Kidney (tissue), 14 donors: ENCODE measurements around the gene RPL27. TPM values are rescaled to one million over a fixed set of nuclear protein-coding genes. Genes with fewer than 3 reads are reported as not detected.

Experiments used
- DNase-seq, 5 donors: peaks; one replicate each; pipeline ENCODE4 v3.0.0-alpha.2; 2013 to 2020
- FAIRE-seq: peaks from 2 replicates; lab custom pipeline; 2012; peaks lifted over from hg19 to GRCh38; lab: Jason Lieb, UNC
- H3K27ac ChIP-seq, 2 donors: one replicate each; pipeline ENCODE4 v1.7.0; 2013; ENCODE audit warnings: low read depth in 2 of 2, low read length in 2 of 2, inconsistent platforms in 1 of 2
- H3K27me3 ChIP-seq: one replicate; pipeline ENCODE4 v1.7.1; 2013; ENCODE audit warnings: low read length, inconsistent platforms; ENCODE audit not compliant: control insufficient read depth, insufficient read depth
- H3K36me3 ChIP-seq, 3 donors: one replicate each; pipeline versions ENCODE4 v1.7.0 to v1.7.1; 2013; ENCODE audit warnings: low read length in 3 of 3, control low read depth in 1 of 3, inconsistent platforms in 1 of 3; ENCODE audit not compliant: insufficient read depth in 3 of 3, control insufficient read depth in 2 of 3
- H3K4me1 ChIP-seq, 3 donors: one replicate each; pipeline versions ENCODE4 v1.7.0 to v1.7.1; 2013; ENCODE audit warnings: low read length in 3 of 3, inconsistent platforms in 1 of 3, low read depth in 1 of 3; ENCODE audit not compliant: control insufficient read depth in 2 of 3, insufficient read depth in 2 of 3
- H3K4me3 ChIP-seq, 3 donors: one replicate each; pipeline versions ENCODE4 v1.7.0 to v1.8.1; 2013; ENCODE audit warnings: low read length in 3 of 3, control low read depth in 1 of 3, inconsistent platforms in 1 of 3
- H3K9ac ChIP-seq, 3 donors: one replicate each; pipeline versions ENCODE4 v1.7.0 to v1.7.1; 2013; ENCODE audit warnings: low read length in 3 of 3, control low read depth in 1 of 3, inconsistent platforms in 1 of 3
- H3K9me3 ChIP-seq, 3 donors: one replicate each; pipeline versions ENCODE4 v1.7.0 to v1.7.1; 2013; ENCODE audit warnings: low read length in 3 of 3, control low read depth in 1 of 3, inconsistent platforms in 1 of 3; ENCODE audit not compliant: control insufficient read depth in 2 of 3, insufficient read depth in 1 of 3
- intact Hi-C: fragments of 100-400 bp; cut with DNase I; formaldehyde crosslinking; loops from one replicate; pipeline ENCODE4 v1.11.1; 2022
- polyA plus RNA-seq: library from polyadenylated mRNA; stranded (reverse); fragments of 350-450 nt; fragmentation: Illumina TruSeq; extraction: RNeasy Lipid Tissue Mini Kit (QIAGEN cat#74804); gene quantifications from one replicate; pipeline ENCODE4 v1.2.3, GENCODE V29; 2014; ENCODE audit warnings: low read depth, low replicate concordance; ENCODE audit not compliant: insufficient read depth
- total RNA-seq: library from RNA; stranded (reverse); fragmentation: NEBNext Ultra II Directional; extraction: Animal tissue kit (Norgen Biotek cat#: 25700); gene quantifications from one replicate; pipeline ENCODE4 v1.2.1, GENCODE V29; 2021
- TF ChIP-seq, protein P1 (sequence below): IDR thresholded peaks from 3 replicates; pipeline ENCODE4 v1.5.1; 2012; ENCODE audit warnings: mild to moderate bottlenecking, moderate library complexity, borderline replicate concordance; ENCODE audit not compliant: insufficient read depth; ENCODE audit errors: extremely low read depth
- donor health status: control.
- donor health status: control.
- donor health status: control.
- donor health status: control.
- donor health status: control.
- donor health status: DM: yes; HTN: yes; CAD: no.
- donor health status: Normal renal cell carcinoma (clear cell type).

Gene RPL27
- total and polyA plus RNA-seq, 2 donors from 2014 or later: 759 to 1,823 TPM

DNA sequence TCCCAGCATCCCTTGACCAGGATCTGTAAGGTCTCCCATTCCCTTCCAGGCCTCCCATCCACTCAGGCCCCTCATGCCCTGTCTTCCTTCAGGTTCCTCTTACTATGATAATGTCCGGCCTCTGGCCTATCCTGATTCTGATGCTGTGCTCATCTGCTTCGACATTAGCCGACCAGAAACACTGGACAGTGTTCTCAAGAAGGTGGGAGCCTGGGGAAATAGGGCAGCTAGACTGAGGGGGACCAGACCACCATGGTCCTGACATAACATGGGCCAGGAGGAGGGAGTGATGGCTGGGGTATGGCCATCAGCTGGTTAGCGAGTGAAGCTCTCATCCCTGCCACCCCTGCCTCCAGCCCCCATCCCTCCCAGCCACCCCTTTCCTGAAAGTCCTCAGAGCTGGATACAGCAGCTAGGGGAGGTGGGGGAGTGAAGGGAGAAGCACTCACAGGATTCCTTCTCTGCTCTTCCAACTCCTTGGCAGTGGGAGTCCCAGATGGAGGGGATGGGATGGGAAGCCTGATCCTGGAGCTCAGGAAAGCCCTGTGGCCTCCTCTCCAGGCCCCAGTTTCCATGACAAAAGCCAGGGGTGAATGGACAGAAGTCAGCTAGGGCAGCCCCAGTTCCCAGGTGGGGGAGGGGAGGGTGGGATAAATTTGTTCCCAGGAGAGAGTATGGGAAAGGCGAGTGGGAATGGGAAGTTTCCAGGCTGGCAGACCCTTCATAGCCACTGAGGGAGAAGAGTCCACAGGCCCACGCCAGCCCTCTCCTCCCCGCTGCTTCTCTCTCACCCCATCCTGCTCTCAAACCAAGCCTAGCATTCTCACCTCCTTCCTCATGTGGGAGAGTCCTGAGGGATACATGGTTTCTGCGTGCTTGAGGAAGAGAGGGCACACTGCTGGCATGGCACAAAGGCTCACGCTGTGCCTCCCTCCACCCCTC is 29.1 kb downstream of the RPL27 start:
- Histone ChIP-seq H3K4me3 (no peak overlapping the region), H3K27me3 (no peaks in the 10 kb centered on the region), H3K36me3 (no peaks in the 10 kb centered on the region), H3K27ac (no peak overlapping the region), H3K4me1 (no peaks in the 10 kb centered on the region), H3K9ac (no peak overlapping the region), H3K9me3 (no peaks in the 10 kb centered on the region)
- no peak for FAIRE-seq
- intact Hi-C loops: no loop called here
- DNase-seq: peak in 1 of 5 donors; percentile 56
- TF ChIP-seq, protein P1, sequence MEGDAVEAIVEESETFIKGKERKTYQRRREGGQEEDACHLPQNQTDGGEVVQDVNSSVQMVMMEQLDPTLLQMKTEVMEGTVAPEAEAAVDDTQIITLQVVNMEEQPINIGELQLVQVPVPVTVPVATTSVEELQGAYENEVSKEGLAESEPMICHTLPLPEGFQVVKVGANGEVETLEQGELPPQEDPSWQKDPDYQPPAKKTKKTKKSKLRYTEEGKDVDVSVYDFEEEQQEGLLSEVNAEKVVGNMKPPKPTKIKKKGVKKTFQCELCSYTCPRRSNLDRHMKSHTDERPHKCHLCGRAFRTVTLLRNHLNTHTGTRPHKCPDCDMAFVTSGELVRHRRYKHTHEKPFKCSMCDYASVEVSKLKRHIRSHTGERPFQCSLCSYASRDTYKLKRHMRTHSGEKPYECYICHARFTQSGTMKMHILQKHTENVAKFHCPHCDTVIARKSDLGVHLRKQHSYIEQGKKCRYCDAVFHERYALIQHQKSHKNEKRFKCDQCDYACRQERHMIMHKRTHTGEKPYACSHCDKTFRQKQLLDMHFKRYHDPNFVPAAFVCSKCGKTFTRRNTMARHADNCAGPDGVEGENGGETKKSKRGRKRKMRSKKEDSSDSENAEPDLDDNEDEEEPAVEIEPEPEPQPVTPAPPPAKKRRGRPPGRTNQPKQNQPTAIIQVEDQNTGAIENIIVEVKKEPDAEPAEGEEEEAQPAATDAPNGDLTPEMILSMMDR: no peak

- Histone ChIP-seq H3K27ac (no peak overlapping the region), H3K36me3 (no peaks in the 10 kb centered on the region), H3K9me3 (no peaks in the 10 kb centered on the region), H3K9ac (no peak overlapping the region), H3K4me3 (no peak overlapping the region), H3K4me1 (no peaks in the 10 kb centered on the region), H3K27me3 (no peaks in the 10 kb centered on the region)
- TF ChIP-seq, protein P1: no peak
- intact Hi-C loops: no loop called here
- FAIRE-seq (no peak), DNase-seq (peak in 2 of 5 donors; percentile 35 to 37)
Observed at GRCh38 chr17:43028221-43028861, 30.1 kb downstream of the RPL27 start.

DNA sequence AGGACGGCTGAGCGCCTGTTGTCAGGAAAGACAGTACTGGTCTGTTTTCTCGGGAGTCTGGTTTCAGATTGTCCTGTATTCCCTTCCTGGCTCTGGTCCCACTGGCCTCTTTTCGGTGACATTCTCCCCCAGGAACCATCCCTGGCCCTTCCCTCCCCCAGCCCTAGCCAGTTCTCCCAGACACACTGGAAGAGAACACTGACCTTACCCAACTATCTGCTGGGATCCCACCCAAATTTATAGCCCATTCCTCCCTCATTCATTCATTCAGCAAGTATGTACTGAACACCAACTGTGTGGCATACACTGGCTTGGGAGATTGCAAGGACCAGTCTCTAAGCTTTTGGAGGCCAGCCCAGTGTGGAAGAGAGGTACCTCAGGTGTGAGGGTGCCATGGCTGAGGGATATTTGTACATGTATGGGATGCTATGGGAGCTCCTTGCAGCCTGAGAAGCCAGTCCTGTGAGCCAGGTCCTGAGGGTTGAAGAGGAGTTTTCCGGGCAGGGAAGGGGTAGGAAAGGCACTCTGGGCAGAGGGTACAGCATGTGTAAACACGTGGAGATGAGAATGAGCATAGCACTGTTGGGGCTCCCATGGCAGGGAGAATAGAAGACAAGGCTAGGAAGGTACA is 32.0 kb downstream of the RPL27 start:
- no peak for DNase-seq
- Histone ChIP-seq H3K4me3 (no peak overlapping the region), H3K4me1 (no peaks in the 10 kb centered on the region), H3K9ac (no peak overlapping the region), H3K27me3 (no peaks in the 10 kb centered on the region), H3K27ac (no peak overlapping the region), H3K36me3 (no peaks in the 10 kb centered on the region), H3K9me3 (no peaks in the 10 kb centered on the region)
- TF ChIP-seq, protein P1: no peak
- intact Hi-C loops: no loop called here
- FAIRE-seq: no peak
